HG03342 (cell line): ENCODE data around the gene PDIA4.
"Not testable (repeated sequence)": the region's sequence is repeated elsewhere in the genome, so short reads cannot be mapped to it uniquely, and the experiment has no call there.

Experiments
- ATAC-seq: cut with Tn5 transposase; IDR thresholded peaks from one replicate; pipeline ENCODE4 v1.9.1; 2021; ENCODE audit warnings: mild to moderate bottlenecking, moderate library complexity; ENCODE audit not compliant: unreplicated experiment

The PDIA4 gene

DNA sequence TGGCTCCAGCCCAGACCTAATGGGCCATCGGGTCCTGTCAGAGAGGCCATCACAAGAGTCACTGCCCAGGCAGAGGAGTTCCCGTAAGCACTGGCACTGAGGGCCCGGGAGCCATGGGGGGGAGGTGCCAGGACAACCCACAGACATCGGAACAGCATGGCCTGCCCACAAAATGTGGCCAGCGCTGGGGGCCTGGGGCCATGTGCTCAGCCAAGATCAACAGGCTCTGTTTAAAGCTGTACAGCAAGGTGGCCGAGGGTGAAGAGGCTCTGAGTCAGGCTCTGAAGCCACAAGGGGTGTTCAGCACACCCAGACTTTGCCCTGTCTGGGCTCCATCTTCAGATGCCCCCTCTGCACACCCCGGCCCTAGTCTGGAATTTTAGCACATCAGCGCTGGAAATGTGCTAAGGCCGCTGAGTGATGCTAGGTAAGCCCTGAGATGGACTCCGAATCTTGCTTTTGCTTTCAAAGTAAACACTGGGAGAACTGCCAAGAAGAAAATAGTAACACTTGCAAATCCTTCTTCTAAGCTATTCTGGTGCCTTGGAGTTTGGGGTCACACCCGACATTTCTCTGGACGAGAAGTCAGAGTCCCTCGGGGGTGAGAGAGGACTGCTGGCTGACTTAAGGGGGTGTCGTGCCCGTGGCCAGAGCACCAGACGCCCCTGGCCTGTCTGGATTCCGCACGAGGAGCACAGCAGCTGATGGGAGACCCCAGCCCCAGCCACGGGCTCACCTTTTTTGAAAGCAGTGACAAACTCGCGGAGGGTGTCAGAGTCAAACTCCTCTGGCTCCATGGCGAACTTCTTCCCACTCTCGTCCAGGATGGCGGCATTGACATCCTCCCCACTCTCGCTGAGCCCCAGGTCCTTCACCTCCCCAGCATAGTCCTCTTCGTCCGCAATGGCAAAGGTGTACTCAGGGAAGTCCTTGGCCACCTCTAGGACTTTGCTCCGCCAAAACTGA is 23.6 kb downstream of the PDIA4 start:
- ATAC-seq = no peak

DNA sequence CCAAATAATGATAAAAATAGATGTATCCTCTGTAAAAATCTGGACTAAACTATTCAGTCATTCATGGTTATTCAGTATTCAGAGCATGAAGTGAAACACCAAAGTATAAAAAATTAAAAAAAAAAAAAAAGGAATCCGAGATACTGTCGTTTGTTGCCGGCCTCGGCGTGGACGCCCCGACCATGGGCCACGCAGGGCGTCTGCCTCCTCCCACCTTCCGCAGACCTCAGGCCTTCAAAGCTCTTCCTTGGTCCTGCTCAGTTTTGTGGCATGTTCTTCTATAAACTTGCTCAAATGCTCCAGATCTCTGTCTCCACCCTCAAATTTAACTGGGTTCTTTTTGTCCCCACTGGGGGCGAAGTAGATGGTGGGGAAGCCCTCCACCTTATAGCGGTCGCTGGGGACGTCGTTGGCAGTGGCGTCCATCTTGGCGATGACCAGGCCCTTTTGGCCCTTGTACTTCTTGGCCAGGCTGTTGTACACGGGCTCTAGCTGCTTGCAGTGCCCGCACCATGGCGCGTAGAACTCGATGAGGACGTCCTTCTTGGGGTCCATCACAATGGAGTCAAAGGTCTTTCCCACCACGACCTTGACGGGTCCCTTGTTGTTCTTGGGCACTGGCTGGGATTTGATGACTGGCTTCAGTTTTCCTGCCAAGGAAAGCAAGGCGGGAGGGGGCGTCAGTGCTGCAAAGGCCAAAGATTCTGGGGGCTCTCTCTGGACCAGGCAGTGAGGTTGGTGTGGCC is 24.6 kb downstream of the PDIA4 start:
- no peak for ATAC-seq

DNA sequence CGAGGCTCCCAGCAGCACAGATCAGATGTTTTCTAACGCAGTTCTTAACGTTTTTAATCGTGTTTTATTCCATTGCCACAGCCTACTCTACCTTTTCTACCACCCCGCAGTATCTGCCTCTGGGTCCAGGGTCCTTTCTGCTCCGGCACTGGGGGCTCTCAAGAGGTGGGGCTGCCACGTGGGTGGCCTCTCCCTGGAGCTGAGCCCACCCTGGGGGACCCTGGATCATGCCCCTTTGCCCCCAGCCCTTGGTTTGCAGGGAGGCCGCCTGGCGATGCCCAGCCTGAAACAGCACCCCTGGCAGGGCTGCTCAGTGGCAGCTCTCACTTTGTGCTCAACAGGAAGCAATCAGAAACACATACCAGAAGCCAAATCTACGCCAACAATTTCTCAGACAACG is 25.3 kb downstream of the PDIA4 start:
- no peak for ATAC-seq

DNA sequence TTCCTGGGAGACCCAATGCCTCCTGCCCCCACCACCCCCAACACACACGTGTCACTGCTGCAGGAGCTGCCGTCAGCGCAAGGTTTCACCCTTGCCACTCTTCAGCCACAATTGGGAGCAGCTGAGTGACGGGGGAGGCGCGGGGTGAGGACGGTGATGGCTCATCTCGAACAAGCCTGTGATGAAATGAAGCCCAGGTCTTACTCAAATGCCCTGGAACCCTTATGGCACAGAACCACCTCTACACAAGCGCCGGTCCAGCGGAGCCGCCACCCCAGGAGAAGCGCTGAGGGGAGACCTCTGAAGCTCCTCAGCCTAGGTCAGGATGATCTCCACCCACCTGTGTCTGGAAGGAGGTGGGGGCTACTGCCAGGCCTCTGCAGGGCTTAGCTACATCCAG is 25.7 kb downstream of the PDIA4 start:
- ATAC-seq = no peak

DNA sequence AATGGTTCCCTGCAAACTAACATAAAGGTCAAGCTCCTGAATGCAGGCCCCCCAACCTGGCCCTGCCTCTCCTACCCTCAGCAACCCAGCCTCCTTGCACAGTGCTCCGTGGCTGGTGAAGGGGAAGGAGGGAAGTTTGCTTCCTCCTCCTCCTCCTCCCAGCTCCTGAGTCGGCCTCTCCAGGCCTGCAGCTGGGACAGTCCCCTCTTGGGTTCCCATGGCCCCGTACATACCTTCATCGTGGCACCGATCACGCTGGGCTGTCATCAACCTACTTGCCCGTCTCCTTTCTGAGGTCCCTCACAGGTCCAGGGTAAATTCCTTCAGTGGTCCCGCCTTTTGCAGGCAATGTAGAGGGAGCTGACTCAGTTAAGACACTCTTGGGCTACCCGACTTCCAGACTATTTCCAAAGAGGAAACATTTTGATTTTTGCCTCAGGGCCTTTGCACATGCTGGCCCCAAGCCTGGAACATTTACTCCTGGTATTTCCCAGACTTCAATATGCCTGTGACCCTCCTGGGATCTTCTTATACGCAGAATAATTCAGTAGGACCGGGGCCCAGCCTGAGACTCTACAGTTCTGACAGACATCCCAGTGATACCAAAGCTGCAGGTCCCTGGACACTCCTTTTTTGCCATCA is 26.8 kb downstream of the PDIA4 start:
- no peak for ATAC-seq

DNA sequence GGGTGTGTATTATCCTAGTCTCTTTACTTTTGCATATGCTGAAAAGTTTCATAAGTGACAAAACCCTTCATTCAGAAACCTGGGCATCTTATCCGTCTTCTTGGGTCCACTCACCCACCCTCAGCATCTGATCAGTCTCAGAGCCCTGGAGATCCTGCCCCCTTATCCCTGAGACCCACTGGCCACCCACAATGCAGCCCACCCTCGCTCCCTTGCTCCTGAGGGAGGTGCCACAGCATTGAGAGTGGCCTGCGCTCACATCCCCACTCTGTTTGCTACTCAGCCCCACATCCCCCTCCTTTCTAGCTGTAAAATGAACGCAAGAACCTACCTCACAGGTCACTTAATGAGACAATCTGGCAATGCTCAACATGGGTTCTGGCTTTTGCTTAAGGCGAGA is 27.3 kb downstream of the PDIA4 start:
- ATAC-seq = no peak

DNA sequence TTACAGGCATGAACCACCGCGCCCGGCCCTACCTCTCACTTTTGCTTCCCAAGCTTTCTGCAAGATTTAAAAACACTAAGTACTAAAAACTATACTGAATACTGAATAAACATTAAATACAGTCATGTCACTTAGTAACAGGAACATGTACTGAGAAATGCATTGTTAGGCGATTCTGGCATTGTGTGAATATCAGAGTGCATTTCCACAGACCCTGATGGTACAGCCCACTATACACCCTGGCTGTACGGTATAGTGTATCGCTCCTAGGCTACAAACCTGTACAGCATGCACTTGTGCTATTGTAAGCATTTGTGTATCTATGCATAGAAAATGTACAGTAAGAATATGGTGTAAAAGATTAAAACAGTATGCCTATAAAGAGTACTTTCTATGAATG is 29.1 kb downstream of the PDIA4 start:
- no peak for ATAC-seq

DNA sequence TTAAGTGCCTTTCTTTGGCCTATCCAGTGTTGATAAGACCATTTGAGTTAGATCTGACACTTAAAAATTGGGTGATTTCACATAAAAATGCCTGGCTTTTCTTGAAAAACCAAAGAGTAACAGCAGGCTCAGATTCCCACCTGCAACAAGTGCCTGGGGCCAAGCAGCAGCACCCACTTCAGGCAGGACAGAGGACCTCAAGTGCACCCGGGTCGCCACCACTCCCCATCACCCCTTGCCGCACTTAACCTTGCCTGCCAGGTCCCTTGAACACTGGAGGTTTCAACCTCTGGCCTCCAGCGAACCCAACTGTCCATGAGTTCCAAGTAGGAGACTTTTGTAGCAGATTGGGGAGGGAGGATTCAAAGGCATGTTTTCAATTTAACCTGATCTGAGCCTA is 30.8 kb downstream of the PDIA4 start:
- no peak for ATAC-seq

DNA sequence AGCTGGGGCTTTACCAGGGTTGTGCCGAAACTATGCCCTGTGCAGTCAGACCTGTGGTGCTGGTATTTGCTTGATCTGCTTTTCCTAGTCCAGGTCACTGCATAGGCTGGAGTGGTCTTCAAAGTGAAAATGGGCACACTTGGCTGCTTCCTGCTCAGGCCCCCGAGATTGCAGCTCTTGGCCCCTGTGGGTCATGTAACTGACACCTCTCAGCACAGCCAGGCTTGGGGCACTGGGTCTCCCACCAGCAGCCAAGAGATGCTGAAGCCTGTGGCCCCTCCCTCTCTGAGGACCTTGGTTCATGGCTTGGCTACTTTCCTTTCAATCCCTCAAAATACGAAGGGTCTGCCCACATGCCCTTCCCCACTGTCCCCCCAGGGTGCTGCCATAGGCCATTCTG is 33.7 kb downstream of the PDIA4 start:
- no peak for ATAC-seq

DNA sequence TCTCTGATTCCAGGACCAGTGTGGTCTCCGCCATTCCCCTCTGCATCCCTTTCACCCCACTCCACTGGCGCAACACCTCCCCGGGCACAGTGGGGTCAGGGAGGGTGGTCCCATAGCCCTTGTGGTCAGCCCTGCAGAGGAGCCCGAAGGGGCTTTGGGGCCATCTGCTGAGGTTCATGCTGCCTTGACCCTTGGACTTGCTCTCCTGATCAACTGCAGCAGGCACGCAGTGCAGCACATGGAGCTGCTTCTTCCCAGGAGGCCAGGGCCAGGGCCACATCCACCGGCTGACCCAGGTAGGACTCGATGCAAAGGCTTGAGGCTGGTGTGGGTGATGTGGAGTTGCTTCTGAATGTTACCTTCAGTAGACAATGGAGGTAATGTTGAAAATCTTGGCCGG is 35.1 kb downstream of the PDIA4 start:
- ATAC-seq = no peak

DNA sequence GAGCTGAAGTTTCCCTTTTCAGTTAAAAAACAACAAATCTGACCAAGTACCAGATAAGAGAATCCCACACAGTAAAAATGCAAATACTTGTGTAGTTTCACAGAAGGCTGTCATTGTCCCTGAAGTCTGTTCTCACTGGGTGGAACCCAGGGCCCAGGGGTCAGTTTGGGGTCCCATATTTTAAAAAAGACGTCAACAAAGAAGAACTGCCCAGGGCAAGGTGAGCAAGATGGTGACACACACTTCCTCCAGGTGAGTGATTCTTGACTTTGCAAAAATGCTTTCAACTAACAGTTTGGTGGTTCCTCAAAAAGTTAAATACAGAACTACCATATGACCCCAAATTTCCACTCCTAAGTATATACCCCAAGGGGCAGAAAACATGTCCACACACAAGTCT is 36.8 kb downstream of the PDIA4 start:
- no peak for ATAC-seq

DNA sequence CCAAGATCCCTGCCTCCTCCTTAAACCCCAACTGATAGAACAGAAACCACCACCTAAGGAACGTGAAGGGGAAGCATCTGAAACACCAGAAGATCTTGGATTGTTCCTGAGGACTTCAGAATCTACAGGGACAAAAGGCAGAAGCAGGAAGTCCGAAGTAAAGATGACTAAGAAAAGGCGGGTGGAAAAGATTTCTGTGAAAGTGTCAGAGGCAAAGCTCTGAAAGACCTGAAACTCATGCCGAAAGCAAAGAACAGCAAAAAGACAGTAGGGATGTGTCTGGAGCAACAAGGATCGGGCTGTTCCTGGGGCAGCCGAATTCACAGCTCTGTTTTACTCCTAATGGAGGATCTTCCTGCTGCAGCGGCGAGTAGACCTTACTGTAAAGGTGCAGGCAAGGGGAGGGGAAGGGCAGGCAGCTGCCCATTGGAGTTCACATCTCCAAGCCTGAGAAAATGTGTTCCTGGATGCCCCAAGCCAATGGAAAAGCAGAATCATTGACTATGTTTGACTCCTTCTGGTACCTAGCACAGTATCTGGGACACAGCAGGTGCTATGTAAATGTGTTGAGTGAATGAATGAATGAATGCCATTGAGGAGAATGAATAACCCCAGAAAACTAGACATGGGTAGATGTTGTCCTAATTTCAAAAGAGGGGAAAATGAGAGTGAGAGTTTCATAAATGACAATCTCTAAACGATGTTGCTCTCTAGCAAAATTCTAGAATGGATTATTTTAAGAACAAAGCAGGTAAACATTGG is 40.4 kb downstream of the PDIA4 start:
- ATAC-seq = no peak

DNA sequence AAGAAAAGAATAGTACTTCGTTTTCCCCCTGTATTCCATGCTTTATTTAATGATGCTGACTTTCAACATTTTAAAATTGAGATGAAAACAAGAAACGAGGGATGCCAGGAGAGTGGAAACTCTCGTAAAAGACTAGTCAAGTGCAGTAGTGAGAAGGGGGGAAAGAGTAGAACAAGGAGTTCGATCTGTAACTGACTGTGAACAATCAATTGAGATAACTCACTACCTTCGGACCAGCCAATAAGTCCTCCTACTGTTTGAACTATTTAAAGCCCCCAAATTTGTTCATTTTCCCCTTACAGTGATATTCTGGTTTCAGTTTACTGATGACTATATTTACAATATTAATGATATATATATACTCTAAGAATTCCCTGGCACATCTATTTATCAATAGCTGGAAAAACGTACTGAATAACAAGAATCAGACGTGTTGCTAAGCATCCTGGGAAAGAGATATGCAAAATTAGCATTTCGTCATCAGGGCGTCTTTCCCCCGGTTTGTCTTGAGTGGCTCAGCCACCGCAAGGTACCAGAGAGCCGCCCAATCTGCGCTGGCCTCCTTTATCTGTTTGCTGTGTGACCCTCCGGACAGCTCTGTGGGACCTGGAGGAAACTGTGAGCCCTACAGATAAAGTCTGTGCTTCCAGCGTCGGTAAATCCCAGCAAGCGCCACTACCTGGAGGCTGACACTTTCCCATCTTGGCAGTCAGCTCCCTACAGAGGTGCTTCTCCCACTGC is 41.1 kb downstream of the PDIA4 start:
- peak; percentile 87 for ATAC-seq

DNA sequence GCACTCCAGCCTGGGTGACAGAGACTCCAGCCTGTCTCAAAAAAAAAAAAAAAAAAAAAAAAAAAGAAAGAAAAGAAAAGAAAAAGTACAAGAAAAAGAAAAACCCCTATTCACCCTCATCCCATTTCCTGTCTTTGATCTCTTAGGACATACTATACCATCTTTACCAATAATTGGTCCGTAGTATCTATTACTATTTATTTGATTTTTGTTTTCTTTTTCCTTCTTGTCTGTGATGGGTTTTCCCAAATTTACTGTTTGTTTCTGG is 41.6 kb downstream of the PDIA4 start:
- no peak for ATAC-seq

DNA sequence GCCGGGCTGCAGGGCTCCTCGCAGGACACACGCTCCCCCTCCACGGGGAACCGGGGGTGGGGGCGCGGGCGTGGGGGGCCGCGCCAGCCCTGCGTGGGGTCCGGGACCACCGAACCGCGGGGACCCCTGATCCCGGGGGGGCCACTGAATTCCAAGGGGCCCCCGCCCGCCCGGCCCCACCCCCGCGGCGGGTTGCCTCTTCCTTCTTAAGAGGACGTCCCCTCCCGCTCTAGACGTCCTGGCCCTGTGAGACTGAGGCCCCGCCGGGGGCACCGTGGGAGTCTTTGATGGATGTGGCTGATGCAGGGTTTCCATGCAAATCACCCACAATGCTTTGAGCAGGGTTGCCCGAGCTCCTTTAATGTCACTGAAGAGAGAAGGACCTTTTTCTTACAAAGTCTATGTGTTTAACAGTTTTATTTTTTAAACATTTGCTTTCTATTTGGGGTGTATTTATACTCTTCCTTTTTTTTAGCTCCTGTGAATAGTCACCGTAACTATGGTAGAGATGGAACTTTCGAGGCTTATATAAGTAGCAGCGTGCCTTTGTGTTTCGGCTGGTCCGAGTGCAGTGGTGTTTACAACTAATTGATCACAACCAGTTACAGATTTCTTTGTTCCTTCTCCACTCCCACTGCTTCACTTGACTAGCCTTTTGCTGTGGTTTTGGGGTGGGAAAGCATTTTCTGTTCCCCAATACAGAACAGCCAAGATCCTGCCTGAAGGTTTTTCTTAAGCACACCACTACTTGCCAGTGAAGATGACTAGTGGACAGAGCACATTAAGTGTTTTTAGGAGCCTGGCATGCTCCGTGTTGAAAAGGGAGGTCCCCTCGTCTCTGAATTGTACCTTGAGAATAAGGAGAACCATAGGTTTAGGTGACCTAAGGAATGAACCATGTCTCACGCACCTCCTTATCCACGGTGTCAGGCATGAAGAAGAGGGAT is 44.8 kb downstream of the PDIA4 start:
- ATAC-seq = peak; percentile 60

DNA sequence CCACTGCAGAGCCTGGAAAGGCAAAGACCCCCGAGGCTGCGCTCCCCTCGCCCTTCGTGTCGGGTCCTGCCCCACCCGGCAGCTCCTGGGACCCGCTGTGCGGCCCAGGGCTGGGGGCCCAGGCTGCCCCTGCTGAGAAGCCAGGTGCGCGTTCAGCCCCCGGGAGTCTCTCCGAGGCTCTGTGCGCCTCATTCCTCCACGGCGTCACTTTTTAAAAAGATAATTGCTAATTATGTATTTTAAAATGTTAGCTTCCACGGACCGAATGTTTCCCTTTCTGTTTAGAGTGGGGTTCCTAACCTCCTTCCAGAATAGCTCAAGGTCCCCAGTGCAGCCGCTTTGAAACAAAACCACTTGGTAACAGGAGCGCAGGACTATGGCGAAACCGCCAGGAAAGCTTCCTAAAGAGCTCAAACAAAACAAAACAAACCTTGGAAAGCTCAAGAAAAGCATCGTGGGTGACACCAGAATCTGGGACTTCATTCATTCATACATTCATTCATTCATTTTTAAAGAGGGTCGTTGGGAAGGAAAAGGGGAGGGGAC is 45.6 kb downstream of the PDIA4 start:
- no peak for ATAC-seq

DNA sequence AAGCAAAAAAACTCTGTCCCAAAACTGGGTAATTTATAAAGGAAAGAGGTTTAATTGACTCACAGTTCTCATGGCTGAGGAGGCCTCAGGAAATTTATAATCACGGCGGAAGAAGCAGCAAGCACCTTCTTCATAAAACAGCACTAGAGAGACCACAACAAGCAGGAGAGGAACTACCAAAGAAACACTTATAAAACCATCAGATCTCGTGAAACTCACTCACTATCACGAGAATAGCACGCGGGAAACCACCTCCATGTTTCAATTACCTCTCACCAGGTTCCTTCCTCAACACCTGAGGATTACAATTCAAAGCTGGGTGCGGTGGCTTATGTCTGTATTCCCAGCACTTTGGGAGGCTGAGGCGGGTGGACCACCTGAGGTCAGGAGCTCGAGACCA is 48.5 kb downstream of the PDIA4 start:
- no peak for ATAC-seq

DNA sequence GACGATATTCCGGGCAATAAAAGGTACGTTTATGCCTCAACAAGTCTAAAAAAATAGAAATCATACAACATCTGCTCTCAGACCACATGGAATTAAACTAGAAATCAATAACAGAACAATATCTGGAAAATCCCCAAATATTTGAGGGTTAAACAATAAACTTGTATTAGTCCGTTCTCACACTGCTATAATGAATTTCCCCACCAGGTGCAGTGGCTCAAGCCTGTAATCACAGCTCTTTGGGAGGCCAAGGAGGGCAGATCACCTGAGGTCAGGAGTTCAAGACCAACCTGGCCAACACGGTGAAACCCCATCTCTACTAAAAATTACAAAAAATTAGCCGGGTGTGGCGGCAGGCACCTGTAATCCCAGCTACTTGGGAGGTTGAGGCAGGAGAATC is 49.2 kb downstream of the PDIA4 start:
- not testable (repeated sequence) for ATAC-seq

DNA sequence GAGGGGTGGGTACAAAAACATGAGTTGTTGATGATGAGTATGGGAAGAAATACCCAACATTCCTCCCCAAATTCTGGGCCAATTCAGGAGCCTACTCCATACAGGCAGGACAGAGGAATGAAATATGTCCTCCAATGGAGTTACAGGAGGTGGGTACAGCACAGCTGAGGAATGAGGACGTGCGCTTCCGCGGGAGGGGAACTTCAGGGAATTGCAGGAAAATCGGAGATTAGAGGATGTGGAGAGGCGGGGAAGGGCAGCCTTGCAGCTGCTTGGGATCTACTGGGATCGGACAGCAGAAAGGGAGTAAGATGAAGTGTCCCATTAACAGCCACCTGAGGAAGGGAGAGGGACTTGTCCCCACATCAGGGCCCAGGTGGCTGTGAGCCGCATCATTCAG is 50.2 kb downstream of the PDIA4 start:
- ATAC-seq = no peak
